ENCODE results near the gene SMYD2. TPM values are rescaled to one million over a fixed set of nuclear protein-coding genes. Genes with fewer than 3 reads are reported as not detected.

SMYD2 gene
- total and polyA plus RNA-seq, 2 experiments from 2014 or later, result 3.6 to 5.9 TPM

GRCh38 chr1:214344897-214345296 lies 63.9 kb downstream of the SMYD2 start:
- no peak for DNase-seq (ENCODE audit: low spot score)
- 0 out of 2 replicates have a peak, but pooled peaks cover 10% of the 10 kb centered on the region for H3K9me2 ChIP-seq (ENCODE audit: insufficient read depth)
- no peak overlapping the region for H3K4me3 ChIP-seq

More at GRCh38 chr1:214344897-214345296, 63.9 kb downstream of the SMYD2 start:
- Histone ChIP-seq H3K79me2 (replicated peaks; ENCODE audit: insufficient read depth) (no peaks in the 10 kb centered on the region), H4K20me1 (replicated peaks; ENCODE audit: insufficient read depth) (no peaks in the 10 kb centered on the region), H2AFZ (no peak overlapping the region), H3K4me2 (no peak overlapping the region), H3K36me3 (ENCODE audit: insufficient read depth) (peaks cover 3% of the 10 kb centered on the region; the same call in 1 of the 2 replicates), H3K27me3 (ENCODE audit: insufficient read depth) (no peaks in the 10 kb centered on the region), H3F3A (replicated peaks; ENCODE audit: low read depth) (no peaks in the 10 kb centered on the region; the same call in 1 of the 2 replicates), H3K4me1 (ENCODE audit: insufficient read depth) (peaks cover 9% of the 10 kb centered on the region; the same call in 1 of the 2 replicates), H3K27ac (ENCODE audit: low read depth) (no peak overlapping the region)
- no peak overlapping the region for H3K27ac Mint-ChIP-seq
- H3K27me3 Mint-ChIP-seq (ENCODE audit: insufficient read depth, low read depth, poor library complexity), result no peaks in the 10 kb centered on the region
- H3K4me1 Mint-ChIP-seq, result peaks cover 14% of the 10 kb centered on the region
- no peak for ATAC-seq
- TF ChIP-seq STAT1 (IDR thresholded peaks at IDR 0.05; ENCODE audit: unreplicated experiment) (no peak), EZH2 (IDR thresholded peaks at IDR 0.05; ENCODE audit: low read depth, unreplicated experiment) (no peak), ZNF462 (CRISPR knock-in tag; IDR thresholded peaks at IDR 0.05) (no peak), JUNB (IDR thresholded peaks at IDR 0.05; ENCODE audit: unreplicated experiment) (no peak), CTCF (conservative IDR thresholded peaks at IDR 0.05; ENCODE audit: low read depth in 2 of 2) (no peak)
- H3K4me3 Mint-ChIP-seq, result no peak overlapping the region
- peaks cover 11% of the 10 kb centered on the region; the same call in 2 of the 3 replicates for H3K9me3 Mint-ChIP-seq
- peaks cover 43% of the 10 kb centered on the region for H3K36me3 Mint-ChIP-seq (ENCODE audit: low read depth)

All from GM23338 (cell line).